ENCODE results near the gene SULT1C2. TPM values are rescaled to one million over a fixed set of nuclear protein-coding genes. Genes with fewer than 3 reads are reported as not detected.
A peak's percentile ranks its signal among the peaks of the same experiment; 100 is the strongest.

Gene SULT1C2
- total and polyA plus RNA-seq, 2 of the 8 experiments (the other 6 are each of a cell fraction or from before 2014, with no cell fraction given): 2.2 to 2.8 TPM

DNA sequence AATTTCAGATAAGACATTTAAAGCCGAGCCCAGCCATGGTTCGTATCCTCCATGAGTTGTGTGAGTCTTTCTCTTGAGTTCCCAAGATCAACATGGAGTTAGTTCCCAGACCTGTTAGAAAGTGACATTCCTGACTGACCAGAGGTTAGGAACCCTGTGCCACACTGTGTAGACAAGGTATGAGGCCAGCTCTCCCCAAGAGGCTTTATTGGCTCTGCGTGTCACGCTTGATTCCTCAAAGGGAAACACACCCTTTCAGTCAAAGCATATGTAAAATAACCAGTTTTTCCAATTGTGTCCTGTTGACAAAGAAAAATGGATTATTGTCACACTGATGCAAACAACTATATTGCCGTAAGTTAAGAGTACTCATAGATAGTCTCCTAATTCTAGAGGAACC is 47.7 kb upstream of the SULT1C2 start:
- Histone ChIP-seq H2BK12ac (ENCODE audit: low read depth, low read length) (no peak overlapping the region), H4K91ac (replicated peaks; ENCODE audit: insufficient read length, low read length) (no peak overlapping the region), H2BK20ac (ENCODE audit: low read length) (no peak overlapping the region), H2AFZ (ENCODE audit: low read length) (no peak overlapping the region), H3K27ac (ENCODE audit: low read depth, low read length) (no peak overlapping the region), H3K9ac (replicated peaks in 1 of 4; ENCODE audit: extremely low read depth in 1 of 4, low read depth in 3 of 4, low read length in 3 of 4) (no peak overlapping the region), H3K4ac (replicated peaks; ENCODE audit: insufficient read length, low read depth, low read length) (no peak overlapping the region), H3K9me3 (ENCODE audit: insufficient read depth in 2 of 2, low read depth in 1 of 2, low read length in 1 of 2) (peaks cover 14 to 26% of the 10 kb centered on the region in 2 experiments), H3K18ac (ENCODE audit: extremely low read depth, low read length) (no peak overlapping the region), H3K4me3 (ENCODE audit: extremely low read depth in 1 of 4, insufficient read depth in 2 of 4, low read depth in 3 of 4, low read length in 4 of 4) (no peak overlapping the region), H3K56ac (replicated peaks; ENCODE audit: insufficient read length, low read depth, low read length) (no peak overlapping the region), H3K4me2 (ENCODE audit: insufficient read depth in 1 of 2, low read depth in 2 of 2, low read length in 2 of 2) (no peak overlapping the region), H2BK5ac (ENCODE audit: low read depth, low read length) (no peak overlapping the region), H2AK5ac (ENCODE audit: low read depth, low read length) (no peak overlapping the region), H2BK120ac (replicated peaks; ENCODE audit: low read depth, low read length) (no peak overlapping the region), H3K23ac (ENCODE audit: insufficient read length) (no peak overlapping the region), H4K5ac (ENCODE audit: insufficient read length, low read depth, low read length) (no peak overlapping the region), H3K36me3 (ENCODE audit: control insufficient read depth in 2 of 4, insufficient read depth in 4 of 4, low read length in 3 of 4) (no peaks in the 10 kb centered on the region), H3K4me1 (replicated peaks in 1 of 4; ENCODE audit: control insufficient read depth in 3 of 4, insufficient read depth in 4 of 4, low read length in 3 of 4) (no peaks in the 10 kb centered on the region), H3K79me1 (ENCODE audit: low read depth, low read length) (no peaks in the 10 kb centered on the region), H3K14ac (ENCODE audit: insufficient read length) (no peak overlapping the region), H2BK15ac (ENCODE audit: low read length) (no peak overlapping the region), H3K23me2 (ENCODE audit: low read depth, low read length) (no peaks in the 10 kb centered on the region), H3K79me2 (ENCODE audit: control insufficient read depth in 1 of 2, insufficient read depth in 2 of 2, low read length in 2 of 2) (no peaks in the 10 kb centered on the region), H4K20me1 (replicated peaks in 1 of 2; ENCODE audit: control insufficient read depth in 1 of 2, insufficient read depth in 2 of 2, low read length in 2 of 2) (no peaks in the 10 kb centered on the region), H4K8ac (ENCODE audit: extremely low read depth, insufficient read depth, low read length) (no peak overlapping the region), H3K27me3 (replicated peaks in 1 of 4; ENCODE audit: control insufficient read depth in 3 of 4, extremely low read depth in 1 of 4, insufficient read depth in 3 of 4, low read length in 3 of 4) (no peaks in the 10 kb centered on the region; a peak in 1 of 7 replicates)
- ChIA-PET POLR2A (ENCODE audit: partially characterized antibody) (no interaction called here), CTCF (ENCODE audit: partially characterized antibody) (no interaction called here)
- 89% methylated on average over 5 of the region's 5 CpGs; no CpG with 5 or more reads in 1 of the 2 experiments for WGBS, 2 experiments (ENCODE audit: extremely low coverage in 1 of 2, insufficient coverage in 1 of 2, insufficient read length in 1 of 2, insufficient replicate concordance in 2 of 2, low coverage in 1 of 2, low lambda C conversion rate in 2 of 2, missing lambda C conversion rate in 1 of 2)
- DNase-seq (ENCODE audit: low read depth in 1 of 2, low spot score in 2 of 2) (no peak), FAIRE-seq (peak; percentile 13)
- no peak for TF ChIP-seq POU5F1 (IDR thresholded peaks at IDR 0.05; ENCODE audit: low read depth, low read length)
- no peak for TF ChIP-seq SRF (IDR thresholded peaks at IDR 0.05; ENCODE audit: low read depth, low read length)
- TF ChIP-seq SP1 (IDR thresholded peaks at IDR 0.05; ENCODE audit: low read depth, low read length): no peak
- TF ChIP-seq ZNF274 (IDR thresholded peaks at IDR 0.05; ENCODE audit: borderline replicate concordance, extremely low read depth, low read length): no peak
- TF ChIP-seq POLR2AphosphoS5 (IDR thresholded peaks at IDR 0.05; ENCODE audit: low read depth, low read length): no peak
- TF ChIP-seq PHF8 (conservative IDR thresholded peaks at IDR 0.05; ENCODE audit: low read depth, low read length): no peak
- TF ChIP-seq EGR1 (IDR thresholded peaks at IDR 0.05; ENCODE audit: borderline replicate concordance, low read depth, low read length): no peak
- TF ChIP-seq BACH1 (IDR thresholded peaks at IDR 0.05; ENCODE audit: low read length): no peak
- TF ChIP-seq CTBP2 (IDR thresholded peaks at IDR 0.05; ENCODE audit: borderline replicate concordance, insufficient read depth, insufficient read length, low read length): no peak
- no peak for TF ChIP-seq JUND (IDR thresholded peaks at IDR 0.05; ENCODE audit: low read length)
- TF ChIP-seq CREB1 (IDR thresholded peaks at IDR 0.05): no peak

Data from H1 (cell line).